H4 (cell line): ENCODE data around the gene MANEAL. TPM values are rescaled to one million over a fixed set of nuclear protein-coding genes. Genes with fewer than 3 reads are reported as not detected.

Experiments used
- DNase-seq: peaks from one replicate; pipeline ENCODE4 v3.0.0-alpha.2; 2015; ENCODE audit warnings: low spot score
- total RNA-seq: library from RNA; depleted of rRNA; stranded (reverse); fragments of >200 nt; shearing (Covaris generic); gene quantifications from 2 replicates; pipeline ENCODE4 v1.2.3, GENCODE V29; 2014; rRNA removed

Gene MANEAL
- total RNA-seq, 1 experiment from 2014 or later, result 8.9 TPM

GRCh38 chr1:37825506-37825905 lies 31.9 kb downstream of the MANEAL start:
- no peak for DNase-seq

GRCh38 chr1:37828410-37829074 lies 34.9 kb downstream of the MANEAL start:
- no peak for DNase-seq

GRCh38 chr1:37831109-37831508 lies 37.5 kb downstream of the MANEAL start:
- no peak for DNase-seq

- no peak for DNase-seq
These were observed 38.2 kb downstream of the MANEAL start for GRCh38 chr1:37831809-37832208.

- no peak for DNase-seq
These were observed 43.1 kb downstream of the MANEAL start for GRCh38 chr1:37836788-37837187.

GRCh38 chr1:37839676-37840075 lies 46.0 kb downstream of the MANEAL start:
- no peak for DNase-seq

GRCh38 chr1:37840711-37841110 lies 47.1 kb downstream of the MANEAL start:
- DNase-seq, result no peak

- no peak for DNase-seq
These were observed 48.0 kb downstream of the MANEAL start for GRCh38 chr1:37841652-37842051.

GRCh38 chr1:37844536-37844935 lies 50.9 kb downstream of the MANEAL start:
- DNase-seq, result no peak

- DNase-seq, result no peak
These were observed 51.5 kb downstream of the MANEAL start for GRCh38 chr1:37845049-37845646.

GRCh38 chr1:37845786-37846185 lies 52.1 kb downstream of the MANEAL start:
- no peak for DNase-seq

- no peak for DNase-seq
These were observed 53.1 kb downstream of the MANEAL start for GRCh38 chr1:37846647-37847339.

- DNase-seq, result no peak
These were observed 55.8 kb downstream of the MANEAL start for GRCh38 chr1:37849480-37849879.

GRCh38 chr1:37850352-37850955 lies 56.8 kb downstream of the MANEAL start:
- DNase-seq, result peak; percentile 38

Other genes with a start within 250 kb of the MANEAL start
- gene SNIP1, start 239.6 kb upstream of the MANEAL start, total RNA-seq, result 7.2 and 12.9 TPM in 2 replicates
- gene DNALI1, start 236.9 kb upstream of the MANEAL start, total RNA-seq, result 0.64 TPM in 1 of 2 replicates, not detected in the other
- gene GNL2, start 197.9 kb upstream of the MANEAL start, total RNA-seq, result 55.3 and 64.6 TPM in 2 replicates
- gene RSPO1, start 159.0 kb upstream of the MANEAL start, total RNA-seq, result 0.08 and 0.12 TPM in 2 replicates
- 12.4 and 28.5 TPM in 2 replicates for gene CDCA8, start 101.3 kb upstream of the MANEAL start, total RNA-seq
- gene EPHA10, start 28.7 kb upstream of the MANEAL start, total RNA-seq, result not detected in 2 replicates
- 27.2 and 42.2 TPM in 2 replicates for gene C1orf122, start 13.9 kb downstream of the MANEAL start, total RNA-seq
- 29.2 and 32.7 TPM in 2 replicates for gene YRDC, start 14.4 kb downstream of the MANEAL start, total RNA-seq
- 2.0 TPM in 2 replicates for gene MTF1, start 65.7 kb downstream of the MANEAL start, total RNA-seq
- 10.3 and 11.7 TPM in 2 replicates for gene INPP5B, start 153.2 kb downstream of the MANEAL start, total RNA-seq
- gene SF3A3, start 196.2 kb downstream of the MANEAL start, total RNA-seq, result 124 and 163 TPM in 2 replicates
- 16.5 and 20.3 TPM in 2 replicates for gene FHL3, start 211.7 kb downstream of the MANEAL start, total RNA-seq
- gene UTP11, start 218.9 kb downstream of the MANEAL start, total RNA-seq, result 80.0 and 87.3 TPM in 2 replicates